Measurements from ENCODE around the gene PCYT1A. TPM values are rescaled to one million over a fixed set of nuclear protein-coding genes. Genes with fewer than 3 reads are reported as not detected.

Gene PCYT1A
- total RNA-seq: 104 TPM in 2 replicates

GRCh38 chr3:196287440-196288140, at the start of gene PCYT1A:
Gene PCYT1A, minus strand, starts transcription at chr3:196287726. Its CDS starts 17,195 bp downstream, at chr3:196270531.

DNA sequence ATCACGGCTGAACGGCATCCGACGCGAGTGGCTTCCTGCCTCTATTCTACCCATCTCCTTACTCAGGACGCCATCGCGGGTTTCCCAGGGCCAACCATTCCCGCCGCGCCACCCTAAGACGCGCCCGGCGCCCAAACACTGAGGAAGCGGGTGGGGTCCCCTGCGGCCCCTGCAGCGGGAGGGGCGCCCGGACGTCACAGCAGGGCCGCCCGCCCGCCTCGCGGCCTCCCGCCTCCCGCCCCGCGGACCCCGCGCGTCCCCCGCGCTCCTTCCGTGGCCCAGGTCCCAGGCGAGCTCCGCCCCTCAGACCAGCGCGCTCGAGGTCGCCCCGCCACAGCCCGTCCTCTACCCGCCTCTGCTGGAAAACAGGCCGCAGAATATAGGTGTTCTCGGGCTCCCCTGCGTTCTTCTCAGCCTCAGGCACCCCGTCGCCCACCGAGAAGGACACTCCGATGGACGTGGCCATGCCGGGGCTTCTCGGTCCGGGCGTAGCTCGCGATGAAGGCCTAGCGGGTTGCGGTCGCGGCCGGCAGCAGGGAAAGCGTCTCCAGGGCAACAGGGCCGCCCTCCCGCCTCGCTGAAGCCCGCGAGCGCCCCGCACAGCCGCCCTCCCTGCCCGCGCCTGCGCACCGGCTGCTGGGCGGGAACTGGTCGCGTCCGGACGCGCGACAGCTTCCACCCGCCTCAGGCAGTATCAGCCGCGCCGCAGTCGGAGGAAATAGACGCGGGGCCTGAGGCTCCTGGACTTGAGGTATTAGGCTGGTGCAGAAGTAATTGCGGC, 30.4 kb upstream of the PCYT1A start, which contains the start of gene DYNLT2B:
DYNLT2B (minus strand) TSS at position 554 of the 781 bp plus-strand sequence; CDS start at position 466, 88 bp downstream.

GRCh38 chr3:196216089-196216564, 71.4 kb downstream of the PCYT1A start, which contains the start of gene SLC51A:
Gene SLC51A, plus strand, starts transcription at chr3:196216534. Its CDS starts 179 bp downstream, at chr3:196216713.

DNA sequence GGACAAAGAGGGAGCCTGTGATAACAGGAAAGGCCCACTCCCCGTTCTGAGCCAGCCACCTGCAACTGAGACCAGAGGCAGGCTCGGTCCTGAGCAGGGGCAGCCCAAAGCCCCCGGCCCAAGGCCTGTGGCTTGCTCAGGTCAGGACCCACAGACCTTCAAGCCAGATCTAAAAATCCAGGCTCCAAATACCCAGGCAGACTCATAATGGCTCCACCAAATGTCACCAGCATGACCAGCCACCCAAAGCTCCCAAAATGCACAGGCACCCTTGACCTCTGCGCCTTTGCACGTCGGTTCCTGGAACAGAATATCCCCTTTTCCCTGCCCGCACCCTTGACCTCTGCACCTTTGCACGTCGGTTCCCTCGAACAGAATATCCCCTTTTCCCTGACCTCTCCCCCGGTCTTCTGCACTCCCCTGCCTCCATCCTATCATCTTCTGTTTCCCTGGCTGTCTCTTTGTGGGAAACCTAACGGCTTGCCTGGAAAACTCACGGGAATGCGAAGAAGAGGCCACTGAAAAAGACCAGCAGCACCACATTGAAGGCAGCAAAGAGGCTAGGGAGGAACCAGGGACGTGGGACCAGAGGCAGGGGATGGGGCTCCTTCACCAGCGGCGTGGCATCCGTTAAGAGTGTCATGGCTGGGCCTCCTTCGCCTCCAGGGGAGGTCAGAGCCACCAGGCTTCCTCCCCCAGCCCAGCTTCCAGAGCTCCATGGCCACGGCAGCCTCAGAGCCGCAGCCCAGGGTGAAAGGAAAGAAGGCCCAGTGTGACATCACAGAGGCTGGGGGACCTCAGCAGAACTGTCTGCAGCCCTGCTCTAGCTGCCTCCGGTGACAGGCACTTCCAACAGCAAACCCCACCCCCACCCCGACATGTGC, 76.6 kb downstream of the PCYT1A start, which contains the start of gene ZDHHC19:
ZDHHC19 (minus strand) TSS at position 728 of the 884 bp plus-strand sequence; CDS start at position 643, 85 bp downstream.

Small RNAs within 50 kb of the gene (small RNA-seq; reads per million reads assigned to genes)
- not detected for gene AC069257.2
- not detected for gene RF00019

Other genes starting within 250 kb of the PCYT1A start
- 288 and 332 TPM in 2 replicates for gene TFRC, start 205.6 kb downstream of the PCYT1A start, total RNA-seq
- gene ZDHHC19, start 76.3 kb downstream of the PCYT1A start, total RNA-seq: not detected in 2 replicates
- not detected in 2 replicates for gene SLC51A, start 71.2 kb downstream of the PCYT1A start, total RNA-seq
- gene DYNLT2B, start 30.5 kb upstream of the PCYT1A start, total RNA-seq: 9.3 and 13.2 TPM in 2 replicates
- not detected in 2 replicates for gene TM4SF19, start 50.7 kb upstream of the PCYT1A start, total RNA-seq
- gene UBXN7, start 144.7 kb upstream of the PCYT1A start, total RNA-seq: 28.1 and 33.0 TPM in 2 replicates
- 30.9 and 36.5 TPM in 2 replicates for gene RNF168, start 216.0 kb upstream of the PCYT1A start, total RNA-seq
- not detected in 2 replicates for gene SMCO1, start 227.6 kb upstream of the PCYT1A start, total RNA-seq

Data from thoracic aorta endothelial cell (primary cell).